Measurements from ENCODE around the gene LMNA.
"Not testable (repeated sequence)": the region's sequence is repeated elsewhere in the genome, so short reads cannot be mapped to it uniquely, and the experiment has no call there.

LMNA gene

DNA sequence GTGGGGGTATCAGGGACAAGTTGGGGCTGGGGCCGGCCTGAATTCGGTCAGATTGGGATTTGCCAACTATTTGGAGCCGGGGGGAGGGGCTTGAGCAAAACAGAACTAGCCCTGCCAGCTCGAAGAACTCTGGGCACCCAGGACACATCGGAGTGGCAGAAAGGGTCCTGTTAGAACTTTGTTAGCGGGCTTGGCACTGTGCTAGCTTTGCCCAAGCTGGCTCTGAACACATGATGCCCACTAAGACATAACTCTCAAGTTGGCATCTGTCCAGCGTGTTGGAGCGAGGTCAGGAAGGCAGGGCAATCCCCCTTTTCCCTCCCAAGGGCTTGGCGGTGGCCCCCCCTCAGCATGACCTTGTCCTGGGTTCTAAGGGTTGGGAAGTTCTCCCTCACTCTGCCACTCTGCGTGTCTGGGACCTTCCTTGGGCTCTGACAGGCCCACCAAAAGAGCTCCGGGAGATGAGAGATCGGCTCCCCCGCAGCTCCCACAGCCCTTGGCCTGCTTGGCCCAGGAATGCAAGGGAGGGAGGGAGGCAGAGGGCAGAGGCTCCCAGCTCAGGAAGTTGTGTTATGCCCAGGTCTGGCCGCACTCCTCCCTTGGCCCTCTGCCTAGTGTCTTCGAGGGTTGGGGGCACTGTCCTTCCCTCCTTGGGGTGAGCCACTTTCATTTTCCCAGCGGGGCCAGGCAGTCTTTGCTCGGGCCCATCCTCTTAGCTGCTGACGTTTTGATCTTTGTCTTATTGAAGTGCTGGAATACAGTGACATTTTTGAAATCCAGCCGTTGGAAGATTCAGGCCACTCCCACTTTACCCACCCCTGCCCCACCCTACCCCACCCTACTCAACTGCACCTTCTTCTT is 1.2 kb downstream of the LMNA start:
- peaks cover 9% of the 10 kb centered on the region; the same call in 1 of the 2 replicates for H3K36me3 ChIP-seq (ENCODE audit: insufficient read depth, low read length)
- peak overlapping the region; percentile 94 for H3K27ac ChIP-seq (ENCODE audit: low read depth, low read length)
- no peak overlapping the region for H2AFZ ChIP-seq (ENCODE audit: low read length, unreplicated experiment)
- H3K4me3 ChIP-seq (ENCODE audit: low read depth, low read length) = peak overlapping the region; percentile 90
- H3K4me1 ChIP-seq (ENCODE audit: control insufficient read depth, insufficient read depth, low read length, unreplicated experiment) = peaks cover 41% of the 10 kb centered on the region
- H3K27me3 ChIP-seq (ENCODE audit: insufficient read depth, low read length) = no peaks in the 10 kb centered on the region
- peaks cover 60% of the 10 kb centered on the region for H3K79me2 ChIP-seq (ENCODE audit: control insufficient read depth, insufficient read depth, low read length, unreplicated experiment)

DNA sequence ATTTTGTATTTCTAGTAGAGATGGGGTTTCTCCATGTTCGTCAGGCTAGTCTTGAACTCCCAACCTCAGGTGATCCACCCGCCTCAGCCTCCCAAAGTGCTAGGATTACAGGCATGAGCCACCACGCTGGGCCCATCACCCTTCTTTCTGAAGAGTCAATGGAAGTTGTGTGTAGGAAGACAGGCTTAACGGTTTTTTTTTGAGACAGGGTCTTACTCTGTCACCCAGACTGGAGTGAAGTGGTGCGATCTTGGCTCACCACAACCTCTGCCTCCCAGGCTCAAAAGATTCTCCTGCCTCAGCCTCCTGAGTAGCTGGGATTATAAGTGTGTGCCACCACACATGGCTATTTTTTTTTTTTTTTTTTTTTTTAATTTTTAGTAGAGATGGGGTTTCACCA is 2.2 kb downstream of the LMNA start:
- H3K4me3 ChIP-seq (ENCODE audit: low read depth, low read length) = peak overlapping the region; percentile 90
- H3K27ac ChIP-seq (ENCODE audit: low read depth, low read length) = peak overlapping the region; percentile 94
- not testable (repeated sequence) for H3K27me3 ChIP-seq (ENCODE audit: insufficient read depth, low read length); H3K36me3 ChIP-seq (ENCODE audit: insufficient read depth, low read length); H2AFZ ChIP-seq (ENCODE audit: low read length, unreplicated experiment)
- H3K4me1 ChIP-seq (ENCODE audit: control insufficient read depth, insufficient read depth, low read length, unreplicated experiment) = peaks cover 50% of the 10 kb centered on the region
- H3K79me2 ChIP-seq (ENCODE audit: control insufficient read depth, insufficient read depth, low read length, unreplicated experiment) = peaks cover 70% of the 10 kb centered on the region

DNA sequence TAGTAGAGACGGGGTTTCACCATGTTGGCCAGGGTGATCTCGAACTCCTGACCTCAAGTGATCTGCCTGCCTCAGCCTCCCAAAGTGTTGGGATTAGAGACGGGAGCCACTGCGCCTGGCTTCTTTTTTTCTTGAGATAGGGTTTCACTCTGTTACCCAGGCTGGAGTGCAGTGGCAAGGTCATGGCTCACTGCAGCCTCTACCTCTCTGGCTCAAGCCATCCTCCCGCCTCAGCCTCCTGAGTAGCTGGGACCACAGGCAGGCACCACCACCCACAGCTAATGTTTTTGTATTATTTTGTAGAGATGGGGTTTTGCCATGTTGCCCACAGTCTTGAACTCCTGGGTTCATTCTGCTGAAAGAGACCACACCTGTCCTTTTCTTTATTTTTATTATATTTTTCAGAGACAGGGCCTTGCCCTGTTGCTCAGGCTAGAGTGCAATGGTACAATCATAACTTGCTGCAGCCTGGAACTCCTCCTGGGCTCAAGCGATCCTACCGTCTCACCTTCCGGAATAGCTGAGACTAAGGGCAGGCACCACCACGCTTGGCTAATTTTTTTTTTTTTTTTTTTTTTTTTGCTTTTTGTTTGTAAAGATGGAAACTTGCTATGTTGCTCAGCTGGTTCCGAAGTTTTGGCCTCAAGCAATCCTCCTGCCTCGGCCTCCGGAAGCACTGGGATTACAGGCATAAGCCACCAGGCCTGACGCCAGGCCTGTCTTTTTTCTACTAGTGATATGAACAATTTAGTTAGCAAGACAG is 3.1 kb downstream of the LMNA start:
- Histone ChIP-seq H3K4me1 (ENCODE audit: control insufficient read depth, insufficient read depth, low read length, unreplicated experiment) (peaks cover 49% of the 10 kb centered on the region), H3K27ac (ENCODE audit: low read depth, low read length) (peak overlapping the region; percentile 94), H3K36me3 (ENCODE audit: insufficient read depth, low read length) (peaks cover 9% of the 10 kb centered on the region; the same call in 1 of the 2 replicates), H3K27me3 (ENCODE audit: insufficient read depth, low read length) (no peaks in the 10 kb centered on the region), H2AFZ (ENCODE audit: low read length, unreplicated experiment) (no peak overlapping the region), H3K79me2 (ENCODE audit: control insufficient read depth, insufficient read depth, low read length, unreplicated experiment) (peaks cover 78% of the 10 kb centered on the region), H3K4me3 (ENCODE audit: low read depth, low read length) (peak overlapping the region; percentile 90)

DNA sequence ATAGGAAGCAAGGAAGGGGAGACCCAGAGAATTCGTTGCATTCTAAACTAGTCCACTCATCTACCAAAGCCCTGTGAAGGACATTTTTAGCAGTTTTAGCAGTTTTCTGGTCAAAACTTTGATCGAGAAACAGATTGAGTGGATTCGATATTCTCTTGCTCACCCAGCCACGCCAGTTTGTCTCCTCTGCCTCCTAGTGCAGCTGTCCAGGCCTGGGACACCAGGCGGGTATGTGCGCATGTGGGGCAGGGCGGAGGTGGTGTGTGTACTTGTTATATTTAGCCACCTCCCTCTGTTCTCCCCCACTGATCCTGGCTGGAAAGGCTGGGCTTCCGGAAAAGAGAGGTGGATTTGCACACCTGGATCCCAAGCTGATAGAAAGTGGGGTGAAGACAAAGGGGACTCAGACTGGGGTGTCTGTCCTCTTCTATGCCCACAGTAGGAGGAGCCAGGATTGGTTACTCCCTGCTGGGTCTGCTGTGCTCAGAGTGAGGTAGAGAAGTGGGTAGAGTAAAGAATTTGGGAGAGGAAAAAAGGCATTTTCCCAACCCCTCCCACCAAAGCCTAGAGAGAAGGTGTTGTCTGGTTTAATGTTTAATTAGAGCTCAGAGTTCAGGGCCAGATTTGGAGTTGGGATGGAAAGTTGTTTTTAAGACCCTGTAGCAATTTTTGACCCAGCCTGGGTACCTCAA is 3.8 kb downstream of the LMNA start:
- Histone ChIP-seq H3K4me1 (ENCODE audit: control insufficient read depth, insufficient read depth, low read length, unreplicated experiment) (peaks cover 50% of the 10 kb centered on the region), H3K79me2 (ENCODE audit: control insufficient read depth, insufficient read depth, low read length, unreplicated experiment) (peaks cover 84% of the 10 kb centered on the region), H3K27ac (ENCODE audit: low read depth, low read length) (peak overlapping the region; percentile 94), H3K27me3 (ENCODE audit: insufficient read depth, low read length) (no peaks in the 10 kb centered on the region), H3K36me3 (ENCODE audit: insufficient read depth, low read length) (peaks cover 9% of the 10 kb centered on the region; the same call in 1 of the 2 replicates), H3K4me3 (ENCODE audit: low read depth, low read length) (peak overlapping the region; percentile 90), H2AFZ (ENCODE audit: low read length, unreplicated experiment) (no peak overlapping the region)

DNA sequence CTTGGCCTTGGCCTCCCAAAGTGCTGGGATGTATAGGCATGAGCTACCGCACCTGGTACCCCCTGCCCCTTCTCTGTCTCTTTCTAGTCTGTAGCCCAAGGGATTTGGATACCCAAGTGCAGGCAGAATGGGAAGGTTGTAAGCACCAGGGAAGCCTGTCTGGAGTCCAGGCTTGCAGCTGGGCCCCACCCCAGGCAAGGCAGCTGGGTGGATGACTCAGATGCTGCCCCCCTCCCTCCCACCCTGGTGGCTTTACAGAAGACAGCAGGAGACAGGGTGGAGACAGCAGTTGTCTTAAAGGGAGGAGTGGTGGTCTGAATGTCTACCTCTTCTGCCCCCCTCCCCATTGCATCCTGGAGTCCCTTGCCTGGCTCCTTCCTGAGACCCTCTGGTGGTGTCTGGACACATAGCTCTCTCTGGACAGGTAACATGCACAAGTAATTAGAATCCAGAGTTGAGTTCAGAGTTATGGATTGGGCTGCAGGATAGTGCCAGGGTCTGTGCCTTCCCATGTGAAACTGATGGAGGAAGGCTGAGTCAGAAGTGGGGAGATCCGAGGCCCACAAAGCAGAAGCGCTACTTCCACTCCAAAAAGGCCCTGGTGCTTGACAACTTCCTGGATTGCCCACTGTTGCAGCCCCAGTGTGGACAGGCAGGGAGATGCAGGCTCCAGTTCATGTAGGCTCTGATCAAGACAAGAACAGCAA is 5.1 kb downstream of the LMNA start:
- H3K27ac ChIP-seq (ENCODE audit: low read depth, low read length) = peak overlapping the region; percentile 99
- no peaks in the 10 kb centered on the region for H3K27me3 ChIP-seq (ENCODE audit: insufficient read depth, low read length)
- H3K4me1 ChIP-seq (ENCODE audit: control insufficient read depth, insufficient read depth, low read length, unreplicated experiment) = peaks cover 55% of the 10 kb centered on the region
- peaks cover 9% of the 10 kb centered on the region; the same call in 1 of the 2 replicates for H3K36me3 ChIP-seq (ENCODE audit: insufficient read depth, low read length)
- H2AFZ ChIP-seq (ENCODE audit: low read length, unreplicated experiment) = no peak overlapping the region
- H3K4me3 ChIP-seq (ENCODE audit: low read depth, low read length) = peak overlapping the region; percentile 70
- H3K79me2 ChIP-seq (ENCODE audit: control insufficient read depth, insufficient read depth, low read length, unreplicated experiment) = peaks cover 96% of the 10 kb centered on the region

DNA sequence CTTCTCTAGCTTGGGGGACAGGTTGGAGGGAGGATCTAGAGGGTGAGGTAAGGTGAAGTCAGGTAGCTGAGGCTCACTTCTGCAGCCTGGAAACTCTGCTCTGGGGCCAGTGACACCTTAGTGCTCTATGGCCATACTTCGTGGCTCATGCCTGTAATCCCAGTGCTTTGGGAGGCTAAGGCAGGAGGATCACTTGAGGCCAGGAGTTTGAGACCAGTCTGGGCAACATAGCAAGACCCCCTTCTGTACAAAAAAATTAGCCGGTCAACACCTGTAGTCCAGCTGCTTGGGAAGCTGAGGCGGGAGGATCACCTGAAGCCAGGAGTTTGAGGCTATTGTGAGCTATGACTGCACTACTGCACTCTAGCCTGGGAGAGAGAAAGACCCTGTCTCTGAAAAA is 5.8 kb downstream of the LMNA start:
- Histone ChIP-seq H3K4me3 (ENCODE audit: low read depth, low read length) (peak overlapping the region; percentile 70), H3K27me3 (ENCODE audit: insufficient read depth, low read length) (no peaks in the 10 kb centered on the region), H3K36me3 (ENCODE audit: insufficient read depth, low read length) (peaks cover 9% of the 10 kb centered on the region; the same call in 1 of the 2 replicates), H2AFZ (ENCODE audit: low read length, unreplicated experiment) (no peak overlapping the region), H3K27ac (ENCODE audit: low read depth, low read length) (peak overlapping the region; percentile 99), H3K4me1 (ENCODE audit: control insufficient read depth, insufficient read depth, low read length, unreplicated experiment) (peaks cover 62% of the 10 kb centered on the region), H3K79me2 (ENCODE audit: control insufficient read depth, insufficient read depth, low read length, unreplicated experiment) (peaks cover 96% of the 10 kb centered on the region)

DNA sequence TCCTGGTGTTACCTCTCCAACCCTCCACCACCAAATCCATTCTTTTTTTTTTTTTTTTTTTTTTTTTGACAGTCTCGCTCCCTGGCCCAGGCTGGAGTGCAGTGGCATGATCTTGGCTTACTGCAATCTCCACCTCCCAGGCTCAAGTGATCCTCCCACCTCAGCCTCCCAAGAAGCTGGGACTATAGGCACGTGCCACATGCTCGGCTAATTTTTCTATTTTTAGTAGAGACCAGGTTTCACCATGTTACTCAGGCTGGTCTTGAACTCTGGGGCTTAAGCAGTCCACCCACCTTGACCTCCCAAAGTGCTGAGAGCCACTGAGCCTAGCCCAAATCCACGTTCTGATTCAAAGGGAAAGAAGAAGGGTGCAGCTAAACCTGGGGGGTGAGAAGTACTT is 6.5 kb downstream of the LMNA start:
- Histone ChIP-seq H3K4me1 (ENCODE audit: control insufficient read depth, insufficient read depth, low read length, unreplicated experiment) (peaks cover 69% of the 10 kb centered on the region), H3K27ac (ENCODE audit: low read depth, low read length) (peak overlapping the region; percentile 99), H3K4me3 (ENCODE audit: low read depth, low read length) (peak overlapping the region; percentile 70), H3K79me2 (ENCODE audit: control insufficient read depth, insufficient read depth, low read length, unreplicated experiment) (peaks cover 90% of the 10 kb centered on the region)
- H3K36me3 ChIP-seq (ENCODE audit: insufficient read depth, low read length); H2AFZ ChIP-seq (ENCODE audit: low read length, unreplicated experiment); H3K27me3 ChIP-seq (ENCODE audit: insufficient read depth, low read length): not testable (repeated sequence)

DNA sequence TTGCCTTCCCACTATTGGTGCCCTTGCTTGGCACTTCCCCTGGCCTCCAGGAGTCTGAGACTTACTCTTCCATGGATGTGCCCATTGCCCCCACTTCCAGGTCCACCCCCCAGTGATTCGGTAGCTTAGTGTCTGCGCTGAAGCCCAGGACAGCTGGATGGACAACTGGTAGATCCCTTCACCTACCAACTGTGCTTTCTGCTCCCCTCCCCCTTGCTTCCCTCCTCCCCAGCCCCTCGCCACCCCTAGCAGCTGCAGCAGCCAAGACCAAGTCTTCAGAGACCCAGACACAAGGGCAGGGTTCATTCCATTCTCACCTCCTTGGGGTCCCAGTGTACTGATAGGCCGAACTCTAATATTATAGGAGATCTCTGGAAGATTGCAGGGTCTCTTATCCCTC is 6.9 kb downstream of the LMNA start:
- Histone ChIP-seq H3K4me3 (ENCODE audit: low read depth, low read length) (peak overlapping the region; percentile 70), H3K27ac (ENCODE audit: low read depth, low read length) (peak overlapping the region; percentile 99), H2AFZ (ENCODE audit: low read length, unreplicated experiment) (no peak overlapping the region), H3K27me3 (ENCODE audit: insufficient read depth, low read length) (no peaks in the 10 kb centered on the region), H3K4me1 (ENCODE audit: control insufficient read depth, insufficient read depth, low read length, unreplicated experiment) (peaks cover 70% of the 10 kb centered on the region), H3K79me2 (ENCODE audit: control insufficient read depth, insufficient read depth, low read length, unreplicated experiment) (peaks cover 85% of the 10 kb centered on the region), H3K36me3 (ENCODE audit: insufficient read depth, low read length) (peaks cover 9% of the 10 kb centered on the region; the same call in 1 of the 2 replicates)

DNA sequence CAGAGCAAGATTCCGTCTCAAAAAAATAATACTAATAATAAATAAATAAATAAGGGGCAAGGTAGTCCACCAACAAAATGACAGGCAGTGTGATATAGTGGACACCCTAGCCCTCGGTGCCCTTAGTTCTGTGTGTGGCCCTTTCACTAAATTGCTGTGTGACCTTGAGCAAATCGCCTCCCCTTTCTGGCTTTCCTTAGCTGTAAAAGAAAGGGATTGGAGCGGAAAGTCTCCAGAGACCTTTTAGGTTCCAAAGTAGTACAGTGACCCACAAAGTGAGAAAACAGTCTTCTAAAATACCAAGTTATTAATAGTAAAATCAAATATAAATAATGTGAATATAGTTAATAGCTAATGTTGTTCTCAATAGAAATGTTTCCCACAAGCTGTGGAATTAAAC is 7.6 kb downstream of the LMNA start:
- Histone ChIP-seq H2AFZ (ENCODE audit: low read length, unreplicated experiment) (no peak overlapping the region), H3K4me1 (ENCODE audit: control insufficient read depth, insufficient read depth, low read length, unreplicated experiment) (peaks cover 77% of the 10 kb centered on the region), H3K4me3 (ENCODE audit: low read depth, low read length) (peak overlapping the region; percentile 71), H3K79me2 (ENCODE audit: control insufficient read depth, insufficient read depth, low read length, unreplicated experiment) (peaks cover 86% of the 10 kb centered on the region), H3K36me3 (ENCODE audit: insufficient read depth, low read length) (peaks cover 9% of the 10 kb centered on the region; the same call in 1 of the 2 replicates), H3K27ac (ENCODE audit: low read depth, low read length) (peak overlapping the region; percentile 99), H3K27me3 (ENCODE audit: insufficient read depth, low read length) (no peaks in the 10 kb centered on the region)

Data from ACC112 (cell line).